HG03280 (cell line): Measurements from ENCODE around the gene ATF1.

Experiments
- ATAC-seq: cut with Tn5 transposase; IDR thresholded peaks from one replicate; pipeline ENCODE4 v1.9.1; 2021; ENCODE audit warnings: mild to moderate bottlenecking, moderate library complexity; ENCODE audit not compliant: unreplicated experiment

Gene ATF1

DNA sequence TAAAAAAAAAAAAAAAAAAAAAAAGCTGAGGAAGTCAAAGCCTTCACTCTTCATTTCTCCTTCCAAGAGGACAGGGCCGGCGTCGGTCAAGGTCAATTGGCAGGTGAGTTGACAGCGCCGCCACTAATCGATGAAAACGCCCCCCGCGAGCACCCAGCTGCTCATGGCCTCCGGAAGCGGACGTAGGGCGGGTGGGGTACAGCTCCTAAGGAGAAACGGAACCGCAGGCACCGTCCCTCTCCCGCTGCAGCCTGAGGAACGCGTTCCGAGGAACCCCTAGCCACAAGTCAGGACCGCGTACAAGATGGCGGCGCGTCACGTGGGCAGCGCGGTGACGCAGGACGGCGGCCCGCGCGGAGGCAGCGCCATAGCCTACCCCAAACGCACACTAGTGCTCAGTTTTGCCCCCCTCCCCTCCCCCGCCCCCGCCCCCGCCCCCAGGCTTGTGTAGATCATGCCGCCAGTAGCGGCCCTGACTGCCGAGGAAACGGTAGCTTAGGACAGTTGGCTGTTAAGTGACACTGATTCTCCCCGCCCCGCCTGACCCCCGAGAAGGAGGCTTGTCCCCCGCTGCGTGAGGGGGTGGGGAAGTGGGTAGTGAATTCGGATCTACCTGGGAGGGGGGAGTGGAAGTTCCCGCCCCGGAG lies at the start of gene ATF1:
TSS of gene ATF1 (plus strand) at position 463 of the 647 bp plus-strand sequence. CDS start 16,045 bp downstream, outside the sequence.
- peak; percentile 77 for ATAC-seq

DNA sequence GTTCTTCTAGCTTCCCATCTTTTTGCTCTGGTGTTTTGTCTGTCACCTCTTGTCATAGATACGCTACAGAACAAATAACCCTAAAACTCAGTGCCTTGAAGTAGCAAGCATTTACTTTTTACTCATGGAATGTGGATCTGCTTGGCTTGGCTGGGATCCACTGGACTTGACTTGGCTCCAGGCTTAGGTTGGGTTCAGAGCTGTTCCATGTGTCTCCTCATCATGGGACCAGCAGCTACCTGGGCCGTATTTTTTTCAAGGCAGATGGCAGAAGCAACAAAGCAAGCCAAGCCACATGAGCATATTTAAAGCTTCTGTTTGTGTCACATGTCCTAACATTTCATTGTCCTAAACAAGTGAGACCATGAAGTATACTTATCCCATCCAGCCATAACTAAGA lies 48.7 kb upstream of the ATF1 start:
- no peak for ATAC-seq

DNA sequence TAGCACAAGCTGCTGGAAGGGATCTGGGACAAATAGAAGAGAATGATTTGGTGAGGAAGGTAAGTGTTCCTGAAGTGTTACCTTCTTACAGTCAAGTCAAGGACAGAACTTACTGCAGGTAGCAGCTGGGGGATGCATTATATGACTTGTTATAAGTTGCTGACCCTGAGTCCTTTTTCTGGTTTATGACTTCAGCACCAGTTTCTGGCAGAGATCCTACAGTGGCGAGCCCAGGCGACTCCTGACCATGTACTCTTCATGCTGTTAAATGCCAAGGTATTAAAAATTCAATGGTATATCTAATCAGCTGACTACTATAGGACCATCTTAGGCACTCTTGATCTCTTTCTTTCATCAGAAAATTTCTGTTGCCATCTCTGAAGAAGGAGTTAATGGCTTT lies 45.1 kb upstream of the ATF1 start:
- no peak for ATAC-seq

DNA sequence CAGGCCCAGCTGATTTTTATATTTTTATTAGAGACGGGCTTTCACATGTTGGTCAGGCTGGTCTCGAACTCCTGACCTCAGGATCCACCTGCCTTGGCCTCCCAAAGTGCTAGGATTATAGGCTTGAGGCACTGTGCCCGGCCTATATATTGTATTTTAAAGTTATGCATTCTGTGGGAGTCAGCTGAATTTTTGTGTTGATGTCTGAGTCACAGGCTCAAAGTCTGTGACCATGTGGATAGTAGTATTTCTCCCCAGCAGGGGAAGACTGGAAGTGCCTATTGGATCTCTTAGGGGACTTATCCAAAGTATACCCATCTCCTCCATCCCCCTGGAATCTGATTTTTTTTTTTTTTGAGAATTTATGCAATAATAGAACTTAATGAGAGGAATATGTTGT lies 43.8 kb upstream of the ATF1 start:
- no peak for ATAC-seq

DNA sequence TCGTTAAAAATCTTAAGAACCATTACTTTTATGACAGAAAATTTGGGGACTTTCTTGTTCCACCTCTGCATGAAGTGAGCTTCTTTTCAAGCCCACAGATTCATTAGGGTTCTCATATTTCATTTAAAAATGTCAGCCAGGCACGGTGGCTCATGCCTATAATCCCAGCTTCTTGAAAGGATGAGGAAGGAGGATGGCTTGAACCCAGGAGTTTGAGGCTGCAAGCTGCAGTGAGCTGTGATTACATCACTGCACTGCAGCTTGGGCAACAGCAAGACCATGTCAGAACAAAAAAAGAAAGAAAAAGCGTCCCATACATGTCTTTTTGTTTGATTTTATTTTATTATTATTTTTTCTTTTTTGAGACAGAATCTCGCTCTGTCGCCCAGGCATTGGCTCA lies 43.4 kb upstream of the ATF1 start:
- no peak for ATAC-seq

DNA sequence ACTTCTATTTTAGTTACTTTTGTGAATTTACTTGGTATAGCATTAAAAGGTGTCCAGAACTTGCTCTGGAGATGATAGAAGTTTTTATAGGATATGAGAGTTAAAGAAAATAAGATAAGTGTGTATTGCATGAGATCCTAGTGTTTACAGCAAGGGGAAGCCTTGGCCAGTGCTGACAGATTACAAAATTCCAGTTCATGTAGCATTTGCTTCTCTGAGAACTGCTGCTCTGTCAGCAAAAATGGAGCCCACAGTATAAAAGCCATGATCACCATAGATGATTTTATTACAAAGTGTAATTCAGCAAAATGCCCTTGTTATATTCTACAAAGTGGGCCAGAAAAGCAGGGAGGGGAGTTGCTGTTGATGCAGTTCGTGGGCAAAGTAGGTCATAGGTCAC lies 40.0 kb upstream of the ATF1 start:
- ATAC-seq: no peak

DNA sequence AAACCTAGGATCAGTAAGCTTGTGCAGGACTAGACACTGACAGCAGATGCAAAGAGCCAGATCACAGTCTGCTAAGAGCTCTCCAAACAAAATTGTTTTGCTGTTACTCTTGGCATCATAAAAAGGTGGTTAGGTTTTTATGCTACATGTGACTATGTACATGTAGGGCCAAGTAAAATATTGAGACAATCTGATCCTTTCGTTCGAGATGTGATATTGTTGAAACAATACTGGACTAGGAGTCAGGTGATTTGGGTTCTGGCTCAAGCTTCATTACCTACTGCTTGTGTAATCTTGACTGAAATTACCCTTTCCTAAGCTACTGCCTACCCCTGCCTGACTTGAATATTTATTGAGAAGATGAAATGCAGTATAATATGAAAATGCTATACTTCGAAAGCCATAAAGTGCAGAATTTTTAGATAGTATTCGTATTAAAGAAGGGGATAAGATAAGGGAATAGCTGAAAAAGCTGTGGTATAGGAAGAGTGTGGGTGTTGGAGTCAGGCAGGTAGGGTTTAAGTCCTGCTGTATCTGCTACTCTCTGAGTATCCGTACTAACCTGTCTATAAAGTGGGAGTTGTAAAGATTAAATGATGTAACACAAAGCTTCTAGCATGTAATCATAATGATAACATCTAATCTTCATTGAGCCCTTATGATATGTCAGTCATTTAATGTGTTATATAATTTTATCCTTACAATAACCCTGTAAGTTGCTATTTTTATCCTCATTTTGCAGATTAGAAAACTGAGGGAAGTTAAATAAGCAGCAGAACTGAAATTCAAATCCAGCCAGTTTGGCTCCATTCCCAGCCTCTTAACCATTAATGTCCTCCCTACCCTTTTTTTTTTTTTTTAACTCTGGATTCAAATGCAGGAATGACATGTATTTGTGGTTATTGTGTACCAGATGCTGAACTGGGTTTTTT lies 38.6 kb upstream of the ATF1 start:
- no peak for ATAC-seq

DNA sequence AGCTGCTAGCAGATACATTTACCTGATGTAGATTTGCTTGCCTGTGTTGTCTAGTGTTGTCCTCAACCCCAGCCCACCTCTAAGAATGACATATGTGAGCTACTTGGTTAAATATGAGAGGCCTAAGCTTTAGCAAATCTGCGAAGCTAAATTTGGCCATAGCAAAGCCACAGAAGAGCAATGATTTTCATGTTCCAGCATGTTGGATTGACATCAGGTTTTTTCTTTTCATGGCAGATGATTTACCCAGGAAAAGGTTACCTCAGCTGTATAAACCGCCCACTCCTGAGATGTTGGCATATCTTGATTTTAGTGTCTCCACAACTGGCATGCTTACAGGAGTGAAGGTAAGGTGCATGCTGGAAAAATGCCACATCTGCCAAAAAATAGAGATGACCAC lies 36.4 kb upstream of the ATF1 start:
- ATAC-seq: no peak

DNA sequence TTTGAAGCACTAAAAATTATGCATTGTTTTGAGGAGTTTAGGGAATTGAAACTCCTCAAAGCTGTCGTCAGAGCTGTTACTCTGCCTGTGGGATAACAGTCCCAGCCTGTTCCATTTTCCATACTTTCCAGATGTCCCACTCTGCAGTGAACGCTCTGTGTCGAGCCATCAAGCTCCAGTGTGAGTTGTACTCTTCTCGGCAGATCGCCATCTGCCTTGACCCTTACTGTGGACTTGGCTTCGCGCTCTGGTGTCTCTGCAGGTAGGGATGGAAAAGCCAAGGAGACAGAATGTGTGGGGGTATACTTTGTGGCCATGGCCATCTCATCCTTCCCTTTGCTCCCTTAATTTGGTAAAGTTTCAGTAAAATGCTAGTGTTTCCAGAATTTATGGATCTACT lies 35.5 kb upstream of the ATF1 start:
- no peak for ATAC-seq

DNA sequence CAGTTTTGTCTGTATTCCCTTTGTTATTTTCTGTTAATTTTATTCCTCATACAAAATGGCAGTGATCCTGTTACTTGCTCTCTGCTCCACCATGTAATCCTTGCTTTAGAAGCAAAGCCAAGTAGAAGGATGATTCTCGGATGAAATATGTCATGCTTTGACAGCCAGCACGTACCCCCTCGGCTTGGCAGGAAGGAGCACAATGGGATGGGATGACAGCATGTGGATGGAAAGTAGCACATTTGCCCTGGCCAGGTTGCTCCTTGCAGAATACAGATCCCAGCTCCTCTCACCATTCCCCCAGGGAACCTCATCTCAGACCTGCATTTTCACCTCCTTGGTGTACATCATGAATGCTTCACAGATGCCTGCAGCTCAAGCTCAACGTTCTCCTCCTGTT lies 35.1 kb upstream of the ATF1 start:
- ATAC-seq: no peak

DNA sequence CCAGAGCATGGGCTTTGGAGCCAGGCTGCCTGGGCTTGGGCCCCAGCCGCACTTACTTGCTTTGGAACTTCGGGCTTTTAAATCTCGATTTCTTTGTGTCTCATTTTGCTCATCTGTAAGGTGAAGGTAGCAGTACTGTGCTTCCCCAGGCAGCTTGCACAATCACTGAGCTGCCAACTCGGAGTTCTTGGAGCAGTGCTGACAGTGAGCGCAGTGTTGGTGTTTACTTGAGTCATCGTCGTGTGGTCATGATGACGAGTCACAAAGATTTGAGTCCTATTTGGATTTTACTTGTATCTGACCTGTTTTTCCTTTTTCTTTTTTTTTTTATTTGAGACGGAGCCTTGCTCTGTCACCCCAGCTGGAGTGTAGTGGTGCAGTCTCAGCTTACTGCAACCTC lies 31.3 kb upstream of the ATF1 start:
- no peak for ATAC-seq

DNA sequence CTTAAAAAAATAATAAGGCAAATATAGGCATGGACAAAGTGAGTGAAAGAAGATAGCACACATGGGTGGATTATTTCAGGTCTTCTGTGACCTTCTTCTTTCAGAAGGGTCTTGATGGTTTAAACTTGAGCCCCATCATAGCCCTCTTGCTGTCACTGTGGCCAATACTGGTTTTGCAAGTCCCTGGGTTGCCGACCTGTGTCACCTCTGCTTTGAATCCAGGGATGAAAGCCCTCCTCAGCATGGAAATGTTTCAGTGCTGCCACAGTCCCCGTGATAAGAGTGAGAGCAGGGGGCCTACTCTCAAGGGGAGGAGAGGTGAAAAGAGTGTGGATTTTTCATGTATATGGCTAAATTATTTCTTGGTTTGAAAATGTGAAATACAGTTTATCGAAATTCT lies 30.2 kb upstream of the ATF1 start:
- ATAC-seq: no peak

DNA sequence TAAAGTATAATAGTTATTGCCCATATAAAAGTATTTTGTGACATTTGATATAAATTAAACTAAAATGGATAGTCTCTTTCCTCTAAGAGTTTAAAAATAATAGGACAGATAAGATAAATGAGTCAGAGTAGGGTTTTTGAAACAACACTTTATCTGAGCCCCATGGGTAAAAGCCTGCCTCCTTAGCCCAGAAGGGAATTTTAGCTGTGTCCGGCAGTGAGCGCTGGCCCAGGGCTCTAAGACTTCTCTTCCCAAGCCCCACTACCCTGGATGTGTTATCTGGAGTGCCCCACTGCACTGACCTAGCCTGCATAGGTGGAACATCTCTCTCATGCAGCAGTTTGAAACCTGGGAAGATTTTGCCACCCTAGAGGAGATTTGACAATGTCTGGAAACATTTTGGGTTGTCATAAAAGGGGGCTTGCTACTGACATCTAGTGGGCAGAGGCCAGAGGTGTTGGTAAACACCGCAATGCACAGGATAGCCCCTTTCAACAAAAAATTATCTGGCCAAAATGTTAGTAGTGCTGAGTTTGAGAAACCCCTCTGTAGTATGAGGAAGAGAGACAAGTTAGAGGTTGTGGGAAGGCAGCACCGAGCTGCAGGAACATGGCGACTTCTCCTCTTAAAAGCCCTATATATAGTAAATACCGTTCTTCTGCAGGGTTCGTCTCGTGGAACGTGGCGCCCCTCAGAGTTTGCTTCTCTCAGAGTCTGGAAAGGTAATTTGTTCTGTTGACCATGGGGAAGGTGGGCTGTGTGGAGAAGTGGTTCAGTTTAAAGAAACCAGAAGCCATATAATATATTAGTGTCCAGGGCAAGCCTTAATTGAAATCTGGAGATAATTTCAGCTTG lies 29.3 kb upstream of the ATF1 start:
- ATAC-seq: no peak

DNA sequence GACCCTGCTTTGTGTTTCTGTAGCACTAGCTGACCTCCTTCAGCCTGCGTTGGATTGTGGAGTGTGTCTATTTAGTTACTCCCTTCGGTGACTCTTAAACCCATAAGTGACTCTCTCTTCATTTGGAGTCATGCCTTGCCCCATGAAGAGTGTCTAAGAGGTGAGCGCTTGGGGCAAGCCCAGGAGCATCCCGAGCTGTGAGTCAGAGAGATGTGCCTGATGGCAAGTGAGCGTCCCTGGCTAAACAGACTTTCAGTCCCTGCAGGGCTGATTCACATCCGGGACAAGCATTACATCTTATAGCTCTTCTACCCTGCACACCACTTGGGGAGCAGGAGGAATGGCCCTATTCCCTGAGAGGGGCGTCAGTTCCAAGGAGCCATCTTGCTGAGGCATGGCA lies 24.3 kb upstream of the ATF1 start:
- ATAC-seq: no peak

DNA sequence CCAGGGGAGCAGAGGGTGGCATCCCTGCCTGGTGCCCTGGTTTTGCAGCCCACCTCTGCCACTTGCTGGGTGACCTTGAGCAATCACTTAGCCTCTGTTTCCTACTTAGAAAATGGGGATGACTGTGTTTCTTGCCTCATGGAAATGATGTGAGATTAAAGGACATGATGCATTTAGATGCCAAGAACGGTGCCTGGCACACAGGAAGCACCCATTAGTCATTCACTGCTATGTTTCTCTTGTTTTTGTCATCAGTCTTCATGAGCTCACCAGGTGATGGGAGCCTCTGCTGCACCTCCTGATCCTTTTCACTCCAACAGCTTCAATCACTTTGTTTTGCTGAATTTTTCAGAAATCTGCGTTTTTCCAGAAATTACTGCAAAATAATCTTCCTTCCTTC lies 23.6 kb upstream of the ATF1 start:
- no peak for ATAC-seq

DNA sequence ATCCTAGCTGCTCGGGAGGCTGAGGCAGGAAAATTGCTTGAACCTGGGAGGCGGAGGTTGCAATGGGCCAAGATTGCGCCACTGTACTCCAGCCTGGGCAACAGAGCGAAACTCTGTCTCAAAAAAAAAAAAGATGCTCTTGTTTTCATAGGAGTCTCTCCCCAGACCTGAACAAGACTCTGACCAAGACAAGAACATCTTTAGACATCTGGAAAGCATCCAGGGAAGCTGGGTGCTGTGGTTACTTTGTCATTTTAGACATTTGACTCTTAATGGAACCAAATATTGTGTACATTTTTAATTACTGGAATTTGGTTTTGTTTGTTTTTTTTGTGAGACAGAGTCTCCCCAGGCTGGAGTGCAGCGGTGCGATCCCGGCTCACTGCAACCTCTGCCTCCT lies 21.1 kb upstream of the ATF1 start:
- no peak for ATAC-seq

DNA sequence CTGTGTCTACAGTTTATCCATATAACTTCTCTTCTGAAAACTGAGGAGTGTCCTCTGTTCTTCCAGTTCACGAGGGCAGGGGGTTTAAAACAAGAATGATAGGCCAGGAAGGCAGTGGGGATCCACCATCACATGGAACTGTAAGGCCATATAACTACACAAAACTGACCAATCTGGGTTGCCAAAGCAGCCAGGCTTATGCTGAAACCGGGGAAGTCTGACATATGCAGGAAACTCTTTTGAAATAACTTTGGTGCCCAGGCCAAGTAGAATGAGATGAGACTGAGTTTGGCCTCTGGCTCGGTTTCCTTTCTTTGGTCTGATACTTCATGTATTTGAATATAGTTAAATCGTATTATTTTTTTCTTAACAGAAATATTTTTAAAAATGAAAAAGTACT lies 18.0 kb upstream of the ATF1 start:
- ATAC-seq: no peak

DNA sequence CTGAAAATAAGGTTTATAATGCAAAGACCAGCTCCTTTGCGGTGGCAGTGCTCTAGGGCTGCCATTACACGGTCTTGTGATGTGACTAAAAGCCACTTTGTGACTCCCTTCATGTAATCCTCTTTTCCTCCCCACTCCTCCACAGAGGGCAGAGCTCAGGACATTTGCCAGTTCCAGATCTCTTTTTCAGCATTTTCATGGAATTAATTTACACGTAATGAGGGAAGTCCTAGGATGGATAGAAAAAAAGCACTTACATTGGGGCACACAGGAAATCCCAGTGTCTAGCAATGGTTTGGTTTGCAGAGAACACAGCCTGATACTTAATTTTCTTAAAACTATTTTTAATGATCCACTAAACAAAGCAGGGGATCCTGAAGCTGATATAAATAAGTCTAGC lies 17.5 kb upstream of the ATF1 start:
- ATAC-seq: no peak

DNA sequence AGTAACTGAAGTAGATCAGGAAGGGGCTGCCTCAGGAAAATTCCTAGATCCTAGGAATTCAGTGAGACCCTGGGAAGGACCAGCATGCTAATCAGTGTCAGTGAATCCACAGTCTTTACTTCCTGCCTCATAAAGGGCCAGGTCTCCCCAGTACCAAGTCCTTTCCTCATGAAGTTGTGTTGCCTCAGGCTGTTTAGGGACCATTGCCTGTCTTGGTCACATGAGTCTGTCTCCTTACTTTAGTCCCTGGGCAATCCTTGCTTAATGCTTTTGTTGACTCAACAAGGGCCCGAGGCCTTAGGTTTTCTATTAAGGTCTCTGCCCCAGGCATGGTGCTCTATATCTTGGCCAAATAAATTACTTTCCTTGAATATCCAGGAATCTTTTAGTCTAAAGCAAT lies 16.1 kb upstream of the ATF1 start:
- no peak for ATAC-seq

DNA sequence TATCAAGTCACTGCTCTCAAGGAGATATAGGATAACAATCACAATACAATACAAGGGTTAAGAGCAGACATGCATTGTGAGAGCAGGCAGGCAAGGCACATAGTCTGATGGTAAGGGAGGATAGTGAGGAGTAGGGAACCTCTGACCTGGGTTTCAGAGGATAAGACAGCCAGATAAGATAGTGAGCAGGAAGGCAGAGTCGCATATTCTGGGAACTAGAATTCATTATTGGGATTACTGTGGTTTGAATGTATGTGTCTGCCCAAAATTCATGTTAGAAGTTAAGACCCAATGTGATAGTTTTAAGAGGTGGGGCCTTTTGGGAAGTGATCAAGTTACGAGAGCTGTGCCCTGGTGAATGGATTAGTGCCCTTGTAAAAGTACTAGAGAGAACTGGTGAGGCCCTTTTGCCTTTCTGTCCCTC lies 14.4 kb upstream of the ATF1 start:
- ATAC-seq: no peak

DNA sequence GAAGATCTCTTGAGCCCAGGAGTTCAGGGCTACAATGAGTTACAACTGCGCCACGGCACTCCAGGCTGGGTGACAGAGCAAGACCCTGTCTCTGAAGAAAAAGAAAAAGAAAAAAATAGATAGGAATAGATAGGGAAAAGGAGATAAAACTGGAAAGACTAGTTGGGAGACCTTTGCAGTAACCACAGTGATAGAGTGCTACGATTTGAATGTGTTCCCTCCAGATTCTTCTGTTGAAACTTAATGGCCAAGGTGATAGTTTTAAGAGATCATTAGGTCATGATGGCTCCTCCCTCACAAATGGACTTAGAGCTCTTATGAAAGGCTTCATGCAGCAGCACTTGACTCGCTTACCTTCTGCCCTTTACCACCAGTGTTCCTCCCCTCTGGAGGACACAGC lies 13.5 kb upstream of the ATF1 start:
- ATAC-seq: no peak
